Thyroid gland (tissue), 4 donors: ENCODE measurements around the gene DLG2.

ENCODE experiments used
- POLR2A ChIP-seq, 2 donors: fragments of 450-650 bp; IDR thresholded peaks; one replicate each; pipeline ENCODE4 v1.6.1; 2017; ENCODE audit warnings: antibody characterized with exemption in 2 of 2, mild to moderate bottlenecking in 2 of 2, moderate library complexity in 1 of 2
- TF ChIP-seq, protein P1 (sequence below), 6 experiments: fragments of 200-600 bp in 3 of 6; fragments of 450-650 bp in 3 of 6; sonication (generic) in 3 of 6; IDR thresholded peaks; one replicate each; pipeline ENCODE4 v1.5.1; 2016 to 2019; ENCODE audit warnings: antibody characterized with exemption in 6 of 6, mild to moderate bottlenecking in 2 of 6, inconsistent platforms in 1 of 6, moderate library complexity in 1 of 6

DNA sequence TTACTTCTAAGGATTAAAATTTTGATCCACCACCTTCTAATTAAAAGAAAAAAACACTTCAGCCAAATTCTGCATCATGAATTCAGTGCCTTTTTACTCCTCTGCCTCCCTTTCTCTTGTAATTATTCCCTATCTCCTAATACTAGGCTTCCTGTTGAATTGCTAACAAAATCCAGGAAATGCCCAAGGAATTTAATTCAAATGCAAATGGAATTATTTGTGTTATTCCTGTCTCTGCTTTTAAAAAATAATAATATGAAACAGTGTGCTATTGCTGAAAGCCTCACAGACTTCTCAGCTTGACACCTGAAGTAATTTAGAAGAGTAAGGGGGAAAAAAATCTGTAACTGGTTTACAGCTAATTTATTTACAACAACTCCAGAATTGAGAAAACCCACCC, 85.5 kb downstream of the DLG2 start:
- TF ChIP-seq, protein P1, sequence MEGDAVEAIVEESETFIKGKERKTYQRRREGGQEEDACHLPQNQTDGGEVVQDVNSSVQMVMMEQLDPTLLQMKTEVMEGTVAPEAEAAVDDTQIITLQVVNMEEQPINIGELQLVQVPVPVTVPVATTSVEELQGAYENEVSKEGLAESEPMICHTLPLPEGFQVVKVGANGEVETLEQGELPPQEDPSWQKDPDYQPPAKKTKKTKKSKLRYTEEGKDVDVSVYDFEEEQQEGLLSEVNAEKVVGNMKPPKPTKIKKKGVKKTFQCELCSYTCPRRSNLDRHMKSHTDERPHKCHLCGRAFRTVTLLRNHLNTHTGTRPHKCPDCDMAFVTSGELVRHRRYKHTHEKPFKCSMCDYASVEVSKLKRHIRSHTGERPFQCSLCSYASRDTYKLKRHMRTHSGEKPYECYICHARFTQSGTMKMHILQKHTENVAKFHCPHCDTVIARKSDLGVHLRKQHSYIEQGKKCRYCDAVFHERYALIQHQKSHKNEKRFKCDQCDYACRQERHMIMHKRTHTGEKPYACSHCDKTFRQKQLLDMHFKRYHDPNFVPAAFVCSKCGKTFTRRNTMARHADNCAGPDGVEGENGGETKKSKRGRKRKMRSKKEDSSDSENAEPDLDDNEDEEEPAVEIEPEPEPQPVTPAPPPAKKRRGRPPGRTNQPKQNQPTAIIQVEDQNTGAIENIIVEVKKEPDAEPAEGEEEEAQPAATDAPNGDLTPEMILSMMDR (IDR thresholded peaks at IDR 0.05) = no peak
- TF ChIP-seq POLR2A (IDR thresholded peaks at IDR 0.05) = no peak
